Ramos (cell line): ENCODE data around the gene GNB5.

Experiments used
- in situ Hi-C: fragments of 300-500 bp; cut with MboI; formaldehyde crosslinking; loops from one replicate; pipeline ENCODE4 v1.14.3; 2022; ENCODE audit warnings: low sequenced_read_pairs; ENCODE audit not compliant: unreplicated experiment

Gene GNB5

DNA sequence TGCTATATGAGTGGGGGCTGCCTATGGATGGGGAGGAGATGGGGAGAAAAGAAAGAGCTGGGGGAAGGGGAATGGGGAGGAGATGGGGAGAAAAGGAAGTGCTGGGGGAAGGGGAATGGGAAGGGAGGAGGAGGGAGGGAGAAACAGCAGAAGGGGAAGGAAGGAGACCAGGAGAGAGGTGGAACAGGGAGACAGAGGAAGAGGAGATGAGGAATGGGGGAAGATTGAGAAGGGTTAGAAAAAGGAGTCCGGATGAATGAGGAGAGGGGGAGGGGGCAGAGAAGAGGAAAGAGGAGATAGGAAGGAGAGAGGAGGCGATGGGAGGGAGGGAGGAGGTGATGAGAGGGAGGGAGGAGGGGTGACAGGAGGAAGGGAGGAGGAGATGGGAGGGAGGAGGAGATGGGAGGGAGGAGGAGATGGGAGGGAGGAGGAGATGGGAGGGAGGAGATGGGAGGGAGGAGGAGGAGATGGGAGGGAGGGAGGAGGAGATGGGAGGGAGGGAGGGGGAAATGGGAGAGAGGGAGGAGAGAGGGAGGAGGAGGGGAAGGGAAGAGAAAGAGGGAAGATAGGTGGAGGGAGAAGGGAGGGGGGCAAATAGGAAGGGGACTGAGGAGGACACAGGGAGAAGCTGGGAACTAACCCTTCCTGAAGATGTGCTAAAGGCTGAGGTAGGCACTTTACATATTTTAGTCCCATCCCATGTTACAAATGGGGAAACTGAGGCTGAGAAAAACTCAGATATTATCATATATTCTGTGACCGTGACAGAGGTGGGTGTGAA lies 72.0 kb downstream of the GNB5 start:
- in situ Hi-C loops = no loop called here

DNA sequence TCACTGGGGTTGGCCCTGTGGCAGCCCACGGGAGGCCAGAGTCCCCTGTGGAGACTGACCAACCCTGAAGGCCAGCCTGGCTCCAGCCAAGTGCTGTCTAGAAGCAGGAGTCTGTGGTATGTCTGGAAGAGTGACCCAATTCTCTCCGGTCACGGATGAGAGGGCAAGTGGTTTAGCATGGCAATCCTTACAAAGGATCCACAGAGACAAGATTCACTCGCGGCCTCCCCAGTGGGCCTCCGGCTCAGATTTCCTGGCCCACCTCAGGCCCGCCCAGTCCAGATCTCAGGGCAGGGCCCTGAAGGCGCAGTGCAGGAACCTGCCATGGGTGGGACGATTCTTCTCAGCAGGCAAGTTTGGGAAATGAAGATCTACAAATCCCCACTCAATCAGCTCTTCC lies 73.6 kb downstream of the GNB5 start:
- in situ Hi-C loops = no loop called here

- in situ Hi-C loops = no loop called here
Measured at GRCh38 chr15:52115598-52116427, 75.4 kb downstream of the GNB5 start.

- in situ Hi-C loops = no loop called here
Measured at GRCh38 chr15:52114261-52115055, 76.7 kb downstream of the GNB5 start.

- in situ Hi-C loops = no loop called here
Measured at GRCh38 chr15:52113708-52114107, 77.5 kb downstream of the GNB5 start.

DNA sequence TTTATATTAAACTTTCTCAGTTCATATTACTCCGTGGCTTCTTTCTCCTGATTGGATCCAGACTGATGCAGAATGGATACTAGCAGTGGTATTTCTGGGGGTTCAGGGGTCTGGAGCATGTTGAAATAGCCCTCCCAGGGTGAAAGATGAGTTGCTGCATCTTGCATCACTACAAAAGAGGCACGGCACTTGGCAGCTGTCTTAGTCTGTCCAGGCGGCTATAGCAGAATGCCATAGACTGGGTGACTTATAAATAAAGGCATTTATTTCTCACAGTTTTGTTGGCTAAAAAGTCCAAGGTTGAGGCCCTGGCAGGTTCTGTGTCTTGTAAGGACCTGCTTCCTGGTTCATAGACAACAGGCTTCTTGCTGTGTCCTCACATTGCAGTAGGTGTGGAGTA lies 78.0 kb downstream of the GNB5 start:
- in situ Hi-C loops = no loop called here

GRCh38 chr15:52112203-52112750 lies 78.9 kb downstream of the GNB5 start:
- in situ Hi-C loops = no loop called here

DNA sequence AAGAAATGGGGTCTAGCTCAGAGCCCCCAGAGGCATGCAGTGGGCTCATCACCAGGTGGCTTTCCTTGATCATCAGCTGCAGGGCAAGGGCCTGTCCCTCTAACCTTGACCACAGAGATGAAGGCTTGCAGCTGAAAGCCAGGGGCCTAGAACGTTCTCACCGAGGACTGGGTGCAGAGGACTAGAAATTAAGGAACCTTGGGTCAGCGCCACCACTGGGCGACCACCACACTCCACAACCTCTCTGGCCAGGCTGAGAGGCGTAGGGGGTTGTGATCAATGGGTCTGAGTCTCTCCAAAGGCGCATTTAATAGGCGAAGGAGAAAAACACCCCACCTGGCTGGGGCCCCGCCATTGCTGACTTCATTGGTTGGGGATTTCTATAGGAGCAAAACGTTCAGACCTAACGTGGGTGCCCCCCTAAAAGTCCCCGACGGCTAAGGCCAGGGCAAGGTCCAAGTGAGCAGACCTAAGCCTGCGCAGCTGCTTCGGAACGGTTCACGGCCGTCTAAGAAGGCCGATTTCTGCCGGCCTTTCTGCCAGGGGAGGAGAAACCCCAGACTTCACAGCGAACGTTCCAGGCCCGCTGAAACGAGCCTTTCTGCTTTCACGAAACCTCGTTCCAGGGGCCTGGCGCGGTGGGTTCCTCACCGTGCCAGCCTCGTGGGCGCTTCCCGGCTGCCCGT lies 79.5 kb downstream of the GNB5 start:
- in situ Hi-C loops = no loop called here

DNA sequence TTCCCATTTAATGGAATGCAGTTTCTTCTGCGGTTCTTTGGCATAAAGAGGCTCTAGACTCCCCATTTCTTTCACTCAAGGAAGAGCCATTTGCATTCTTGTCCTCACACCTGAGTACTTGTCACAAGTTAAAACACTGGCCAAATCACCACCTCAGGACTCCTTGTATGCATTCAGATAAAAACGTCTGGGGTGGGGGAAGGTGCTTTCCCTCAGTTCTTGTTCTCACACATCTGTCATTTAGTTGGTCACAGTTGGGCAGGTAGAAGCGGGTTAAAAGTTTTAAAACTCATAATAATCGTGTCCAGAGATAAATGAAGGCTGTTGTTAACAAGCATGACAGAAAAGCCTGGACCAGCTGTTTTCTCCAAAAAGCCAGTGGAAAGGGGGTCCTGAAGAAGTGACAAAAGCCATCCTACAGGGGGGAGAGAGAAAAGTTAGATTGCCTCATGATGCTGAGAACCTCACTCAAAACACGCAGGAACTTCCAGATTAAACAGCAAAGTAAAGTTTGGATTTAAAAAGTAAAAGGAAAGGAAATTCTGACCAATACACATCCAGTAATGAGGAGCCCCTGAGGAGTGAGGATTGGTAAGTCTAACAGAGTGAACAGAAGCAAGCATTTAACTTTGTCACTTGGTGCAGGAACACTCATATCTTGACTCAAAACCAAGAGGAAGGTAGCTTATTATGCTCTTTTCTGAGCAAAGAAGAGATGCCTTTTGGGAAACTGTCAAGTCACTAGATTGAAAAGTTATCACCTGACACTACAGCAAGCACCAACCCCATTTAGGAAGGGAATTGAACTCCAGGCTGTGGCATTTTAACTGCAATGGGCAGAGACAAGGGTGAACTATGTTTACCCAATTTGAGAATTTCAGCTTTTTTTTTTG lies 81.4 kb downstream of the GNB5 start:
- in situ Hi-C loops = no loop called here

DNA sequence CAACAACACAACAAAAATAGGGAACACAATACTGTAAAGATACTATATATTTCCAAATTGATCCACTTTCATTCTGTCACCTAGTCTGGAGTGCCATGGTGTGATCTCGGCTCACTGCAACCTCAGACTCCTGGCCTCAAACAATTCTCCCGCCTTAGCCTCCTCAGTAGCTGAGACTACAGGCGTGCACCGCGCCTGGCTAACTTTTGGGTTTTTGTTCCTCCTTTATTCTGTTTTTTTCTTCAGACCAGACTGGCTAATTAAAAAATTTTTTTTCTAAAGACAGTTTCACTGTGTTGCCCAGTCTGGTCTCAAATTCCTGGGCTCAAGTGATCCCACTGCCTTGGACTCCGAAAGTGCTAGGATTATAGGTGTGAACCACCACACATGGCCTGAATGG lies 84.0 kb downstream of the GNB5 start:
- in situ Hi-C loops = no loop called here

DNA sequence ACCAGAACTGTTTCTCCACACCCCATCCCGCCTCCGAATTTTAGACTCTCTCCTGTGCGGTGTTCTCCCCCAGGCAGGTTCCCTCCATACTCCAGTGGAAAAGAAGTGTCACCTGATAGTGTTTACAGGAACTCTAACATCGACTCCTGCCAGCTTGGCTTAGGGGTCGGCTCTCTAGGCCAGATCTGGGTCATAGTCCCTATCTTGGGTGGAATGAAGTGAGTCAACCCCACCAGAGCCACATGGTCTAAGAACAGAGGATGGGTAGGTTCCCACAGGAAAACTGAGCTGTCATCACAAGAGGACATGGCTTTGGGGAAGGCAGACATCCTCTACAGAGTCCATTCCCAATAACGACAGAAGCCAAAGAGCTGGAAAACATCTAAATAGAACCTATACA lies 84.6 kb downstream of the GNB5 start:
- in situ Hi-C loops = no loop called here

DNA sequence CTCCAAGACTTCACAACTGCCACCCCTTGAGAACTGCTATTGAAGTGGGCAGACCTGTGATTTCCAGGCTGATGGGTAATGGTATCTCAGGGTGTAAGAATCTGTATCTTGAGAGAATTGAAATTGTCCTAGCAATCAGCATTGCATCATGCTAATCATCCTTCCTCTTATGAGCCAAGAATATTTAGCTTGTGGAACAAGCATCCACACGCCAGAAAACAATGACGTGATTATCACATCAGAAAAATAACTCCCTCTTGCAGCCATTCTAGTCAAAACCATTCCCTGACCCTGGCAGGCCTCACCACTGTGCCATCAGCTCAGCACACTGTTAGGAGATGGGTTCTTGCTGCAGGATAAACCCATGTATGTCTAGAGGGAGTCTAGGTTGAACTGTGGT lies 85.3 kb downstream of the GNB5 start:
- in situ Hi-C loops = no loop called here

DNA sequence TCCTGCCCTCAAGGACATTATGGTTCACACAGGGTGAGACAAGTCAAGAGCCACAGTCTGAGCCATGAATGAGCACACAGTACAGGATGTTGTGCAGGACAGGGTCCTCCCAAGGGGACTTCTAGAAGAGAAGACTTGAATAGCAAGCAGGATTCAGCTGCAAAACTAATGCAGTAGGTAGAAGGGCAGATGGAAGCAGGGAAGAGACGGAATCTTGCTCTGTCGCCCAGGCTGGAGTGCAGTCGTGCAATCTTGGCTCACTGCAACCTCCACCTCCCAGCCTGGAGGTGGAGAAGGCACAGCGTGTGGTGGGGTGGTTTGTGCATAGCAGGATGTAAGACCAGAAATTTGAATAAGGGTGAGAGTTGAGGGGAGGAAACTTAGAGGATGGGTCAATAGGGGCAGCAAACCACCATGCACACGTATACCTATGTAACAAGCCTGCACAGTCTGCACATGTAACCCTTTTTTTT lies 86.6 kb downstream of the GNB5 start:
- in situ Hi-C loops = no loop called here

DNA sequence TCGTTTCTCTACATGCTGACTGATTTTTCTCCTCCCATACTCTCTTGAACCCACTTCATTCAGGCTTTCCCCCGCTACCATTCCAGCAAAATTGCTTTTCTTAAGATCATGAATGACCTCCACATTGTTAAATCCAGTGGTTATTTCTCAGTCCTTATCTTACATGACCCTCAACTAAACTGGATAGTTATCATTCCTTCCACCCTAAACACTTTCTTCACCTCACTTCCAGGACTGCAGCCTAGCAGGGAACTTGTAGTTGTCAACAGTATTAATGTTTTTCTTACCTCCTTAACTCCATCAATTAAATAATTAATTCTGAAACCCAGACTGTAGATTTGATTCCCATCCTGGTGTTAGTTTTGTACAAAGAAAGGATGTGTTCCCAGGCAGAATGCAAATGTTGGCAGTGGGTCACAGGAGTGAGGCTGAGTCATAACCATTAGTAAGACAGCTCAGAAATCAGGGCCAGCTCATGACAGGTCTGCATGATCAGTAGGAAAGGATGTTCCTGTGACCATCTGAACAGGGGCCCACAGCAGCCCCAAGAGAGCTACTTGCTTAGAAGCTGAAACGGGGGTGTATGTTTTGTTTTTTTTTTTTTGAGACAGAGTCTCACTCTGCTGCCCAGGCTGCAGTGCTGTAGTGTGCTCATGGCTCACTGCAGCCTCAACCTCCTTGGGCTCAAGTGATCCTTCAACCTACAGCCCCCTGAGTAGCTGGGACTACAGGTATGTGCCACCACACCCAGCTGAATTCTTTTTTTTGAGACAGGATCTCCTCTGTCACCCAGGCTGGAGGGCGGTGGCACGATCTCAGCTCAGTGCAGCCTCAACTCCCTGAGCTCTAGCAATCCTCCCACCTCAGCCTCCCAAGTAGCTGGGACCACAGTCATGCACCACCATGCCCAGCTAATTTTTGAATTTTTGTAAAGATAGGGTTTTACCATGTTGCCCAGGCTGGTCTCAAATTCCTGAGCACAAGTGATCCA lies 87.7 kb downstream of the GNB5 start:
- in situ Hi-C loops = no loop called here

DNA sequence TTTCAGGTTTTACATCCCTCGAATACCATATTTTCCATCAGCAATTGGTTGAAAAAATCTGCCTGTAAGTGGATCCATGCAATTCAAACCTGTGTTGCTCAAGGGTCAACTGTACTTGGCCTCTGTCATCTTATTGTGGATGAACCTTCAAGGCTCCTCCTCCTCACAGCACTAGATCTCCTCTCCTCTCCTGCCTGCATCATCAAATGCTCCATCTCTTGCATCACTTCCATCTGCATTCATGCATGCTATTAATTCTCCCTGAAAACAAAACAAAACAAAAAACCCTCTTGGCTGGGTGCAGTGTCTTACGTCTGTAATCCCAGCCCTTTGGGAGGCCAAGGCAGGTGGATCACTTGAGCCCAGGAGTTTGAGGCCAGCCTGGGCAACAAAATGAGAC lies 88.7 kb downstream of the GNB5 start:
- in situ Hi-C loops = no loop called here

- in situ Hi-C loops = no loop called here
Measured at GRCh38 chr15:52101542-52102323, 89.5 kb downstream of the GNB5 start.
